ENCODE data around the gene UCHL3.

DNA sequence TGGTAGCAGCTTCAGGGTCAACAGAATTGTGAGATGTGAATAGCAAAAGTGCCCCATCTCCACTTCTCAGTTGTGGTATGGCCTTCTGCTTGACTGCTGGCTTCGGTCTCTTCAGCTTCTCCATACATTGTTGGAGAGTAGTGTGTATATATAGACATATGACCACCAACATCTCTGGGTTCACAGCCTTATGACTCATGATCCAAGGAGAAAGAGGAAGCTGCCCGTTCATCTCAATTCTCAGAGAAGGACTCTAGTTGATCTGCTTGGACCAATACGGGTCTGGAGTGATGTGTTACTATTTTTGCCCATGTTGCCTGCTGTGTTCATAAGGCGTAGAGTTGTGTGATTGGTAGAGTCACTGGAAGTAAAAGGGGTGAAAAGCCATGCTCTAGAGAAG is 8.3 kb upstream of the UCHL3 start:
- TF ChIP-seq EZH2phosphoT487 (IDR thresholded peaks at IDR 0.05) = no peak
- TF ChIP-seq, protein P1, sequence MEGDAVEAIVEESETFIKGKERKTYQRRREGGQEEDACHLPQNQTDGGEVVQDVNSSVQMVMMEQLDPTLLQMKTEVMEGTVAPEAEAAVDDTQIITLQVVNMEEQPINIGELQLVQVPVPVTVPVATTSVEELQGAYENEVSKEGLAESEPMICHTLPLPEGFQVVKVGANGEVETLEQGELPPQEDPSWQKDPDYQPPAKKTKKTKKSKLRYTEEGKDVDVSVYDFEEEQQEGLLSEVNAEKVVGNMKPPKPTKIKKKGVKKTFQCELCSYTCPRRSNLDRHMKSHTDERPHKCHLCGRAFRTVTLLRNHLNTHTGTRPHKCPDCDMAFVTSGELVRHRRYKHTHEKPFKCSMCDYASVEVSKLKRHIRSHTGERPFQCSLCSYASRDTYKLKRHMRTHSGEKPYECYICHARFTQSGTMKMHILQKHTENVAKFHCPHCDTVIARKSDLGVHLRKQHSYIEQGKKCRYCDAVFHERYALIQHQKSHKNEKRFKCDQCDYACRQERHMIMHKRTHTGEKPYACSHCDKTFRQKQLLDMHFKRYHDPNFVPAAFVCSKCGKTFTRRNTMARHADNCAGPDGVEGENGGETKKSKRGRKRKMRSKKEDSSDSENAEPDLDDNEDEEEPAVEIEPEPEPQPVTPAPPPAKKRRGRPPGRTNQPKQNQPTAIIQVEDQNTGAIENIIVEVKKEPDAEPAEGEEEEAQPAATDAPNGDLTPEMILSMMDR (IDR thresholded peaks at IDR 0.05) = no peak
- TF ChIP-seq EZH2 (IDR thresholded peaks at IDR 0.05) = no peak

Data from neural progenitor cell (in vitro differentiated cells).